GM18873 (cell line): Measurements from ENCODE around the gene CAMSAP1.

Source experiments
- ATAC-seq: cut with Tn5 transposase; IDR thresholded peaks from one replicate; pipeline ENCODE4 v1.9.1; 2021; ENCODE audit warnings: mild to moderate bottlenecking, moderate library complexity, moderate number of reproducible peaks; ENCODE audit not compliant: unreplicated experiment, low FRiP score

The CAMSAP1 gene

DNA sequence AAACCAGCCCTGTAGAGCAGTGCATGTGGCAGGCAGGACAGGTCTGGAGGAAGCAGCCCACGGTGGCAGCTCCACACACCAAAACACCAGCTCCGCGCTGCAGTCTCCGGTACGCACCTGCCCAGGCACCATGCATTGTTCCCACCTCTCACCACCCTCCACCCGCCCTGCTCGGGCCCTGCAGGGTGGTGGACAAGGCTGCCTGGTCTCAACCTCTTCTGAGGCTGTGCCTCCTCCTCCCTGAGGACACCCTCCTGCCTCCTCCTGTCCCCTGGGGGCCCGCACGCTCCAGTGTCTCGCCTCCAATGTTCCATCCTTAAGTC is 109.1 kb downstream of the CAMSAP1 start:
- no peak for ATAC-seq

DNA sequence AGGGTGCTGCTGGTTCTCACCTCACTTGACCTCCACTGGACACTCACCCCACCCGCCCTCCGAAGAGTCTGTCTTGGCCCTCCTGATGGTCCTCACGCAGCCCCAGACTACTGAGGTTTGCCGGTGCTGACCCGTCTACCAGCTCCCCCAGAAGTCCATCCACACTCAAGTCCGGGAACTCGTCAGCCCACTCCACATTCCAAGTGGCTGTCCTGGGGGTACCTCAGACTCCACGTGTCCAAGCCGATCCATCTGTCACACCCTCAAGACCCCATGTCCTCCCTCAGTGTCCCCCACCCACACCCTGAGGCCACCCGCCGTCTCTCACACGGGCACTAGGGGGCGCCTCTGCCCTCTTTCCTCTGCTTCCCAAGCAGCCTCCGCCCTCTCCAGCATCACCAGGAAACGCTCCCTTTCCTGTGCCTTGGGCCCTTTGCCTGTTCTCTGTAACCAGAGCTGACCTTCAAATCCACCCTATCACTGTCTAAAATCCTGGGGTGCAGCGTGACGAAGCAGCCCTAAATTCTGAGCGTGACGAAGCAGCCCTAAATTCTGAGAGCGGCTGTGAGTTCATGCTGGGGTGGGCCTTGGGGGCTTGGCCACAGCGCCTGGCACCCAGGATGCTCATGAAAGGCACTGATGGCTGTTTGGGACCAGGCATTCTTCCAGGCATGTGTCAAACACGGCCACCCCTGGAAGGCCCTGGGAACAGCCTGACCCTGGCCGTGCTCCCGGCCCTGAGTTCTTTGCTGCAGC is 109.7 kb downstream of the CAMSAP1 start:
- no peak for ATAC-seq

DNA sequence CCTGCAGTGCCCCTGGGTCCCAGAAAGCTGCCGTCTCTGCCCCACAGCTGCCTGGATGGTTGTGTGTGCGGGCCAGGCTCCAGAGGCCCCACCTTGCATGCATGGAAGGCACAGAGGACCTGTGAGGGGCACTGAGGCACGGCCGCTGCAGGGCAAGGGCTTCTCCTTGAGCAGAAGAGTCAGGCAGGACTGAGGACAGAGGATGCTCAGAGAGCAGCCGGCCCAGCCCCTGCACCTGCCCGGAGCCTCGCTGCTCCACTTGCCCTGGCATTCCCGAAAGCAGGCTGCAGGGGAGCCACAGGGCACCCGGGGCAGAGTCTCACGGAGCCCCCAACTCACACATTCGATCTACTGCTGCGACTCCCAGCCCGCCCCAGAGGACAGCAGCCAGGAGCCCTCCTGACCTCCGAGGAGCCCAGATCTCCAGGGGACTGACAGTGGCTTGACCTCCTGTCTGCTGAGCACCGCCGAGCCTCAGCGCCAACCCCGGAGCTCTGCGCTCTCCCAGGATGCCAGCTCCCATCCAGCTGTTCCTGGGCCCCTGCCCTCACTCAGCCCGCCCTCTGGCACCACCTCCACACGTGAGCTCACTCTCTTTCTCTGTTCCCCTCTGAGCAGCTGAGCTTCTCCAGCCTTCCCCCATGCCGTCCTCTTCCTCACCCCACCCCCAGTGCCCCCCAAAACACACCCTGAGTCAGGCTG is 110.4 kb downstream of the CAMSAP1 start:
- ATAC-seq = no peak

DNA sequence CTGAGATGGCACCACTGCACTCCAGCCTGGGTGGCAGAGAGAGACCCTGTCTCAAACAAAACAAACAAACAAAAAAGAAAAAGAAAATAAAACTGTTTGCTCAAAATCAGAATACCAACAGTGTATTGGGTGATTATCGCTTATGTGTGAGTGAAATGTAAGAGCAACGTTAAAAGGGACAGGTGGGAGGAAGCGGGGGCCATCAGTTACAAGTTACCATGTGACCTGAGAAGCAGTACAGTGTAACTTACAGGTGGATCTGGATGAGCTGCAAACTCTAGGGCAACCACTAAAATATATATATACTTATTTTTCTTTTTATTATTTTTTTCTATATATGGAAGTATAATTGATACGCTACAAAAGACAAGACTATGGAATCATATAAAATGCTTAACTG is 112.0 kb downstream of the CAMSAP1 start:
- no peak for ATAC-seq

DNA sequence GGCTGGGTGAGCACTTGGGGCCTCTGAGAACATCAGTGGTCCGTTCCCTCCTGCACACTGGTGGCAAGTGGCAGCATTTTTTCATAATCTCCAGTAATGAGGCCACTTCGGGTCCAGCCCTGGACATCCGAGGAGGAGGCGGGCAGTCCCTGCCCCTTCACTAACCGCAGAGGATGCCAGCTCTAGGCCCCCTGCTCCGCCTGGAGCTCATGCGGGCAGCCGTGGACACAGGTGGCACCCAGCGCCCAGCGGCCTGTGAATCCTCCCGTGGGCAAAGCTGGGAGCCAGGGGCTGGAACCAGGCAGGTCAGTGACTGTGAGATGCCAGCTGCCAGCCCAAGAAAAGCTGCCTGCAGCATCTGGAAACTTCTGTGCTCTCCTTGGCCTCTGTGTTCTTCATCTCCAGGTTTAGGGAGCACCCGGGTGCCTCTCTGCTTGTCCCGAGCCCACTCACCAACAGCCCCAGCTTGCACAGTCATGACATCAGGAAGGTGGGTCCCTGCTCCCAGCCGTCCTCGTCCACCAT is 112.9 kb downstream of the CAMSAP1 start:
- ATAC-seq = no peak

DNA sequence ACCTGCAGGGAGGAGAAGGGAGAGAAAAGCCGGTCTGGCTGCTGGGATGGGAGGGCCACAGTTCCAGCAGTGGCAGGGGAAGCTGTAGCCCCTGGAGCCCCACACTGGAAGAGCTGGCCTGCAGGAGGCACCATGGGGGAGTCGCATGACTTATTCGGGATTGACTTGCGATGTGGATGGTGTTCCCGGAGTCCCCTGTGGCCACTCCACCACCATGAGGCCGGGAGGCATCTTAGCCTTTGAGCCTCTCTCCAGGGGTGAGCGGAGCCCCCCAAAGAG is 113.3 kb downstream of the CAMSAP1 start:
- no peak for ATAC-seq

DNA sequence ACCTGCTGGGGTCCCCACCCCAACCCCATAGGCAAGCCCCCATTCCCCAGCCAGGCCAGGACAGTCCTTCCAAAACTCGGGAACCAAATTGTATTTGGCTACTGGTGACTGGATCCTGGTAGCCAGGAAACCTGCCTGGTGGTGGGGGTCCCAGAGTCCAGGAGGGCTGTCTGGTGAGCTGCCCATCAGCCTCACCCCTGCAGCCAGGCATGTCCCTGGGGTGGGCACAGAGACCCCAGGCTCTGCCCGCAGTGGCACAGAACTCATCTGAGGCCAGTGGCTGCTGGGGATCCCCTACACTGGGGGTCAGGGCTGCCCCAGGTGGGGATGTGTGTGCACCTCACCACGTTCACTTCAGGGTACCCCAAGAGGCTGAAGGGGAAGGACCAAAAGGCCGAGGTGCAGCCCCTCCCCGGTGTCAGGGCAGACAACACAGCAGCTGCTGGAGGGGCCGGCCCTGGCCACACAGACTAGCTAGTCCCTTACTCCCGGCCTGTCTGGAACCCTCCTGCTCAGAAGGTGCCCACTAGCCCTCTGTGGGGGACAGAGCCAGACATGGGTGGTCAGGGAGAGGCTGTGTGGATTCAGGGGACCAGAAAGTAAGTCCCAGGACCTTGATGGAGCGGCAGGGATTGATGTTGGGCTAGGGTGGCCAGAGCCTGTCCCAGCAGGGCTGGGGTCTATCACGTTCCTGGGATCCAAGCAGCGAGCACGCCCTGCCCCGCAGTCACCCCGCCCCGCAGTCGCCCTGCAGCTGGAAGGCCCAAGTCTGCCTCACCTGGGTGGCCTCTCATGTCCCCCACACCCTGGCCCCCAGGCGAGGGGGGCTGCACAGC is 113.9 kb downstream of the CAMSAP1 start:
- no peak for ATAC-seq

DNA sequence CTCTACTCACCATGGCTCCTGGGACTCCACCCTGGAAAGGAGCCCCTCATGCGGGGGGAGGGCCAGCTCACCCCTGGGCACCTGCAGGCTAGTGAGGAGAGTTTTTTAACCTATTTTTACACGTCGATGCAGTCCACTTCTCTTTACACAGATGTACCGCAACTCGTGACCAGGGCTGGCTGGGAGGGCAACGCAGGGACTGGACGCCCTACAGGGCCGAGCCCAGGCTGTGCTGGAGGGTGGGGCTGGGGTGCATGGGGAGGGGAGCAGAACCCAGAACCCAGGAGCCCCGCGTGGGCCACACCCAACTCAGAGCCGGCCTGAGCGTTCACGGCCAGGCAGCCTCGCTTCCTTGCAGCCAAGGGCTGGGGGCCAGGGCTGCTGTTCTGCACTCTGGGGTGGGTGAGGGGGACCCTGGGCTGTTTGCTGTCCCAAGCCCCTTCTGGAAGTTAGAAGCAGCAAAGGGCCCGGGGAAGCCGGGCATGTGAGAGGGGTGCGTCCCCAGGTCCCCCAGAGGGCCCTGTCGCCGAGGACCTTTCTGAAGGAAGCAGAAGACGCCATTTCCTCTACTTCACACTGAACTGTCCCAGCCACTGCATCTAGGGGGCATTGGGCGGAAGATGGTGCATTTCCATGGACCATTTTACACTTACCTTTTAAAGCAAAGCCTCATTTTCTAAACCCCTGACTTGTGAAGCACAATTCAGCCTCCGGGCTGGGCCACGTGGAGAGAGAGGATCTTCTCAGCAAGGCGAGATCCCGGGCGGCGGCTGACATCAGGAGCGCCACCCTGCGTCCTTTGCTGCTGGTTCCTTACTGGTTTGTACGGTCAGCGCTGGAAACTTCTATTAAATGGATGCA is 114.8 kb downstream of the CAMSAP1 start:
- no peak for ATAC-seq

DNA sequence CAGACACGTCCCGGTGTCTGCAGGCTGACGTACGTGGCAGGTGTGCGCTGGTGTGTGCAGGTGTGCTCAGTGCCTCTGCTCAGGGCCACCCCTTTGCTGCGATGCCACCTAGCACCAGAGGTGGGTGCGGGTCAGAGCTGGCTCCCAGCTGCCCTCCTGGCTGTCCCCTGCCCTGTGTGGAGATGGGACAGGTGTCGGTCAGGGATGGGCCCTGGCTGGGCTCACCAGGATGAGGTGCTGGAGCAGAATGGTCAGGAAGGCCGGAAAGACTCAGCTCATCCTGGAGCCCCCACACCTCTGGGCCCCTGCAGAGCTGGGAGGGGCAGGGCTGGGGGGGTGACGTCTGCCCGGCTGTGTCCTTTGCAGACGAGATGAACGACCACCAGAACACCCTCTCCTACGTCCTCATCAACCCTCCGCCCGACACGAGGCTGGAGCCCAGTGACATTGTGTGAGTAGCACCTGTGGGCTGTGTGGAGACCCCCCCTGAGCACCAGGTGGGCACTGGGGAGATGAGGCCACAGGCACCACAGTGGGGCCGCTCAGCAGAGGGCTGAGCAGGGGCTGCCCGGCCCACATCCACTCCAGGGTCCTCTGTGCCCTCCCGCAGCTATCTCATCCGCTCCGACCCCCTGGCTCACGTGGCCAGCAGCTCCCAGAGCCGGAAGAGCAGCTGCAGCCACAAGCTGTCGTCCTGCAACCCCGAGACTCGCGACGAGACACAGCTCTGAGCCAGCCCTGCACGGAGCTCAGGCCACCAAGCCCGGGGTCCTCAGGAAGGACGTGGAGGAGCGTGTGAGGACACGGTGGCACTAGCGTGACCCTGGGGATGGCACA is 115.7 kb downstream of the CAMSAP1 start:
- no peak for ATAC-seq

DNA sequence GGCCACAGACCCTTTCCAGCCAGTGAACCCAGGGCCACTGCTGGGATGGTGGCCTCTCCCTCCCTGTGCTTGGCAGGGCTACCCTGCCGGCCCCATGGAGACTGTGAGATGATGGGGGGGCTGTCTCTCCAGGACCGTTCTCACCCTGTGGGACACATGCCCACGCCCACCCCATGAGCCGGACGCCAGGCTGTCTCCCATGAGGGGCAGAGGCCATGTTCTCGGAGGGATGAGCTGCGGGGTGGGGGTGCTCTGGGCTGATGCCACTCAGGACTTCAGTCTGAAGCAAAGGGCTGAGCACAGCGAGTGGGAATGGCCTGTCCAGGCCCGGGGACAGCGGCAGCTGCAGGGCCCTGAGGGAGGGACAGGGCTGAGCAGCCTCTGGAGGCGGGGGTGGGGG is 116.5 kb downstream of the CAMSAP1 start:
- no peak for ATAC-seq

DNA sequence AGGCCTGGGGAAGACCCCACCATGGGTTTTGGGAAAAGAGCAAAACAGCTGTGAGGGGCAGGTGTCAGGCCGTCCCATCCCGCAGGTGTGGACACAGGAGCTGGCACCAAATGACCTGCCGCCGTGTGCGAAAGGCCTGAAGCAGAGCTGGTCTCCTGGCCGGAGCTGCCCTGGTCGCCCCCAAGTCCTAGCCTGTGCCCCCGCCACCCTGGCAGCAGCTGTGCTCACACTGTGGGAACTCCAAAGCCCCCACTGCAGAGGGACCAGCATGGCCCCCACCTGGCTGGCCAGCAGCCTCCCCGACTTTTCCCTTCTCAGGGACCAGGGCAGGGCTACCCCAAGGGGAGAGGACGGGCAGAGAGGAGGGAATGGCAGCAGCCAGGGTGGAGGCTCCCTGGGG is 117.0 kb downstream of the CAMSAP1 start:
- ATAC-seq = no peak

DNA sequence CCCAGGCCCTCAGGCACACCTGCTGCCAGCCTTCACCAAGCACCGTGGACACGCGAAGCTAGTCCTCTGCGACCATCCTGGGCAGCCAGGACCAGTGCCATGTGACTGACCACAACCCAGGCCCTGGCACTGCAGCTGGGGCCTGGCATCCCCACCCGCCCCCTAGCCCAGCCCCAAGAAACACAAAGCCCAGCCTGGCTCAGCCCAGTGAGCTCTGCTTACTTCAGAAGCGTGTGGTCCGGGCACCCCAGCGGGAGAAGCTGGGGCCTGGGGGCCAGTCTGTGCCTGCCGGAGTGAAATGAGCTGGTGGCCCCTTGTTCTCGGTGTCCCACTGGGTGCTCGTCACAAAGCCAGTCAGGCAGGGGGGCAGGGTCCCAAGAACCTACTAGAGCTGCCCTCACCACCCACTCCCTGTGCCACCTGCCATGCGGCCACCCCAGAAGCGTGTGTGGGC is 117.5 kb downstream of the CAMSAP1 start:
- no peak for ATAC-seq

DNA sequence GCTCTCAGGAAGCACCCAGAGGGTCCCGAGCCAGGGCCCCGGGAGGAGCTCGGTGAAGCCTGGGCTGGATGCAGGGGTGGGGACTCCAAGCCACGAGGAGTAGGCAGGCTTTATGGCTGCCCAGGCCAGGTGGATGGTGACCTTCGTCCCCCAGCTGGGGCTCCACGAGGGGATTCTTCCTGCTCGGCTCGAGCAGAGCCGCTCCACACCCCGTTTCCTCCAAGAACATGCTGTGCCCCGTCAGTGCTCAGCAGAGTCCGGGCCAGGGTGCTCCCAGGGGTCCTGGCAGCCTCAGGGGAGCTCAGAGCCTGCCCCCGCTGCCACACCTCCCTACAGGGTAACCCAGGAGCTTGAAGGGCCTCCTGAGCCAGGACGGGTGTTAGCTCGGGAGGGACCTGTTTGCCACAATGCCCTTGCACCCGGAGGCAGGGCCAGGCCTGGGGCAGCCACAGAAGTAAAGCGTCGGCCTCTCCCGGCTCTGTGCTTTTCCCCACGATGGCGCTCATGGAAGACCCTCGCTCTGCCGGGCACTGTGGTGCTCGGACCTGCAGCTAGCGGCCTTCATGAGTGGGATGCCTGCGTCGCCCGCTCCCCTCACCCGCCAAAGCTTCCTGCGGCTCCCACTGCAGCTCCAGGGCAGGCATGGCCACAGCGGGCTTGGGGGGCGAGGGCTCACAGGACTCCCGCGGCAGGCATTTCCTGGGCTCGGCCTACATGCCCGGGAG is 118.6 kb downstream of the CAMSAP1 start:
- ATAC-seq = no peak

DNA sequence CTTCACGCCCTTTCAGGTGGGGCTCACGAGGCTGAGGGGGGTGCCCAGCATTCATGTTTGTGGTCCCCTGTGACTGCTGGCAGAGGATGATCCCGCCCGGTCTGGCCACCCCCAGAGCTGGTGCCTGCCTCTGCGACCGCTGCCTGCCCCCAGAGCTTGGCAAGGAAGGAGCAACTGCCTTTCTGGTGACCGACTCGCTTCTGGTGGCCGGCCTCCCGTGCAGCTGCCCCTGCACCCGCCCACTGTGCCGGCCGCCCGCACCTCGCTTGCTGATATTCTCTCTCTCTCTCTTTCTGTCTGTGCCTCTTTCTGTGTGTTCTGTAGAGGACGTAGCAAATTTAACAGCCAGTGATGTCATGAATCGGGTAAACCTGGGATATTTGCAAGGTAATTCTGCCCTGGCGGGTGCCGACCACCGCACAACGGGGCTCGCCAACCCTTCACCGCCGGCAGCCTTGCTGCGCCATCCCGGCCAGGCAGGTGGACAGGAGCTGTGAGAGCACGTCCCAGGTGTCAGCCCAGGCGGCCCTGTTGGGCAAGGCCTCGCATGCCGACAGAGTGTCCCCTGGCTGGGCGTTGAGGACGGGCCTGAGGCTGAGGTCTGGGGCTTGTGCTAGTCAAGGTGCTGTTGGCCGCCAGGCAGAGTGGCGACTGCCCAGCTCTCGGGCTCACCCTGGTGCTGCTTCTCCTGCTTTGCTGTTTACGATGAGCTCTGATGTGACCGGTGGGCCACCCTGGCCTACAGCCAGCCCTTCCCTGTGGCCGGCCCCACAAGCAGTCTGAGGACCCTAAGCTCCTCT is 119.4 kb downstream of the CAMSAP1 start:
- no peak for ATAC-seq

DNA sequence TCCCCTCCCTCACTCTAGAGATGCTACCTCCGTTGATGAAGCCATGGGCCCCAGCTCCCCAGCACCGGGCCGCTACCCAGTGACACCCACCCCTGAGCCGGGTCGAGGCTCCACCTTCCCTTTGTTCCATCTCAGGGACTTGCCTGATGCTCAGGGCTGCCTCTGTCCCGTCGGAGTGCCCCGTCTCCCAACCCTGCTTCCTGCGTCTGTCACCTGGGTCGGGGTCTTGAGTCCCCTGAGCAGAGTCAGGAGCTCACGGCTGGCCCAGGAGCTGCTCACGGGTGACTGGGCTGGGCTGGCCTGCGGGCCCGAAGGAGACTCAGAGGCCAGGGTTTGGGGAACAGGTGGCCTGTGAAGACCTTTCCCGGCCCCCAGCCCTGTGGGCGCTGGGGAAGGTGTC is 120.0 kb downstream of the CAMSAP1 start:
- no peak for ATAC-seq

DNA sequence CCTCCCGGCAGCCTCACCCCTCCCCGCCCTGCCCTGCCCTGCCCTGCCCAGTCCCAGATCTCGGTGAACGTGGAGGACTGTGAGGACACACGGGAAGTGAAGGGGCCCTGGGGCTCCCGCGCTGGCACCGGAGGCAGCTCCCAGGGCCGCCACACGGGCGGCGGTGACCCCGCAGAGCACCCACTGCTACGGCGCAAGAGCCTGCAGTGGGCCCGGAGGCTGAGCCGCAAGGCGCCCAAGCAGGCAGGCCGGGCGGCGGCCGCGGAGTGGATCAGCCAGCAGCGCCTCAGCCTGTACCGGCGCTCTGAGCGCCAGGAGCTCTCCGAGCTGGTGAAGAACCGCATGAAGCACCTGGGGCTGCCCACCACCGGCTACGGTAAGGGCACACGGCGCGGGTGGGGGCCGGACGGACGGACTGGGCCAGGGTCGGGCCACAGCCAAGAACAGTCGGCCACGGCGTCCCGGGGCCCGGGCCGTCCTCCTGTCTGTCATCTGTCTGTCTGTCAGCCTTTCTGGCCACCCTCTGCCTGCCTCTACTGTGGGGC is 121.1 kb downstream of the CAMSAP1 start:
- ATAC-seq = no peak

DNA sequence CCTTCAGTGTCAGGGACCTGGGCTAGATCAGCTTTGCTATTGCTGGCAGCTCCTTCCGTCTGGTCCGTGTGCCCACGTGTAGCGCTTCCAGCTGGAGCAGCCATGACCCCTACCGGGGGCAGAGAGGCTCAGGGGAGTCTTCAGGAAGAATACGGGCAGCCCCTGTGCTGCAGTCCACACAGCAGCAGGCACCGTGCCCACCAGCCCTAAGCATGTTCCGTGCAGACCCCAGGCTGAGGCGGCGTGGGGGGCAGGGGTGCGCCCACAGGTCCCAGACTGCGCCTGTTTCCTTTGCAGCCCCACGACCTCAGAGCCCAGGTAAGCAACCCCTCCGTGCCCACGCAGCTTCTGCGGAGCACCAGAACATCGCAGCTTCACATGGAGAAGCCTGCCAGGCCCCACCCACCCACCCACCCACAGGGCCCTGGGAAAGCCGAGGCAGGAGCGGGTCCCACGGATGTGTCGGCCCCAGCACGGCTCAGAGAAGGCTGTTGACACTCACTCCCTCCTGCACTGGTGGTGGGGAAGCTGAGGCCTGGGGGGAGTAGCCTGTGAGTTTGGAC is 122.3 kb downstream of the CAMSAP1 start:
- ATAC-seq = no peak
